ENCODE data around the gene C1orf21. TPM values are rescaled to one million over a fixed set of nuclear protein-coding genes. Genes with fewer than 3 reads are reported as not detected.

The C1orf21 gene, protein sequence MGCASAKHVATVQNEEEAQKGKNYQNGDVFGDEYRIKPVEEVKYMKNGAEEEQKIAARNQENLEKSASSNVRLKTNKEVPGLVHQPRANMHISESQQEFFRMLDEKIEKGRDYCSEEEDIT
- 7.4 to 11.2 TPM (median 9.1 TPM) in 5 replicates for total RNA-seq (2022; extraction: Qiagen RNA extraction; ENCODE audit: low read depth)

DNA sequence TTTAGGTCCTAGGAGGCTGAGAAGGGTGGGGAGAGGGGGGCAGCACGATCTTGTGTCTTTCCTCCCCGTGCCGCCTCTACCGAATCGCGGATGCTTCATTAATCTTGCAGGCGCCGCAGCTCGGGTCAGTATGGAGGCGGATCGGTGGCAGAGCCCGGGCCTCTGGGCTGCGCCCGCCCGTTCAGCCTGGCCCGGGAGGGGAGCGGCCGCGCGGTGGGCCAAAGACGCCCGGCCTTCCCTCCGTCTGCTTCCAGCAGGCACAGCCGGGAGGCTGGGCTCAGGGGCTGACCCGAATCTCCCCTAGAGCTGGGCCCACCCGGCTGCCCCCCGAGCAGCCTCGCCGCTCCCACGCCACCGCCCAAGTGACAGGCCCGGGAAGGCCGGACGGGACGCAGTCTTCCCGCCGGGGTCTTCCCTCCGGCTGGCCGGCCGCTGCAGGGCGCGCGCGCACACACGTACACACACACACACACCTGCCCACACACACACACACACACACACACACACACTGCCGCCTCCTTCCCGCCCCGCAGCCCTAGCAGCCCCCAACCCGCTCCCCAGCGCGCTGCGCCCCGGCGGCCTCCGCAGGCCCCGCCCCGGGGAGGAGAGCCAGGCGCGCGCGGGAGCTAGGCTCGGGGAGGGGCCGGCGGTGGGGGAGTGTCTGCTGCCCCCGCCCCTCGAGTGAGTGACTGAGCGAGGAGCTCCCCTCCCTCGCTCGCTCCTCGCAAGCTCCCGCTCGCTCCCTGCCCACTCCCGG is at the start of gene C1orf21:
C1orf21 (plus strand) TSS at position 718 of the 757 bp plus-strand sequence. CDS start 90,481 bp downstream, outside the sequence.

